GM21723 (cell line): ENCODE results near the gene CNTROB.
A peak's percentile ranks its signal among the peaks of the same experiment; 100 is the strongest.
"Not testable (repeated sequence)": the region's sequence is repeated elsewhere in the genome, so short reads cannot be mapped to it uniquely, and the experiment has no call there.

Experiments used
- ATAC-seq: cut with Tn5 transposase; IDR thresholded peaks from one replicate; pipeline ENCODE4 v1.9.1; 2021; ENCODE audit warnings: mild to moderate bottlenecking, moderate library complexity; ENCODE audit not compliant: unreplicated experiment

Gene CNTROB

GRCh38 chr17:7944326-7944725, 12.3 kb downstream of the CNTROB start:
- ATAC-seq, result no peak

GRCh38 chr17:7945651-7946050, 13.6 kb downstream of the CNTROB start:
- ATAC-seq, result no peak

GRCh38 chr17:7946441-7946840, 14.4 kb downstream of the CNTROB start:
- ATAC-seq, result no peak

GRCh38 chr17:7947651-7948050, 15.6 kb downstream of the CNTROB start:
- no peak for ATAC-seq

GRCh38 chr17:7950578-7950977, 18.6 kb downstream of the CNTROB start:
- ATAC-seq, result no peak

GRCh38 chr17:7951143-7951792, 19.3 kb downstream of the CNTROB start:
- peak; percentile 68 for ATAC-seq

- ATAC-seq, result not testable (repeated sequence)
Measured at GRCh38 chr17:7953266-7953665, 21.3 kb downstream of the CNTROB start.

GRCh38 chr17:7955414-7956227, 23.6 kb downstream of the CNTROB start:
- no peak for ATAC-seq

GRCh38 chr17:7956228-7956965, 24.4 kb downstream of the CNTROB start:
- no peak for ATAC-seq

GRCh38 chr17:7959503-7960253, 27.7 kb downstream of the CNTROB start:
- no peak for ATAC-seq

- ATAC-seq, result no peak
Measured at GRCh38 chr17:7961421-7961820, 29.4 kb downstream of the CNTROB start.

GRCh38 chr17:7967751-7968150, 35.7 kb downstream of the CNTROB start:
- ATAC-seq, result no peak

GRCh38 chr17:7969433-7969832, 37.4 kb downstream of the CNTROB start:
- no peak for ATAC-seq

- ATAC-seq, result no peak
Measured at GRCh38 chr17:7971651-7972050, 39.6 kb downstream of the CNTROB start.

- no peak for ATAC-seq
Measured at GRCh38 chr17:7972131-7972785, 40.3 kb downstream of the CNTROB start.

GRCh38 chr17:7974638-7975131, 42.7 kb downstream of the CNTROB start:
- no peak for ATAC-seq

GRCh38 chr17:7977039-7977438, 45.0 kb downstream of the CNTROB start:
- no peak for ATAC-seq

GRCh38 chr17:7977805-7978204, 45.8 kb downstream of the CNTROB start:
- ATAC-seq, result no peak

- no peak for ATAC-seq
Measured at GRCh38 chr17:7982173-7982572, 50.2 kb downstream of the CNTROB start.

GRCh38 chr17:7982666-7983065, 50.7 kb downstream of the CNTROB start:
- ATAC-seq, result no peak
